GM10266 (cell line): Measurements from ENCODE around the gene NXT1.

Experiments used
- DNase-seq: peaks from one replicate; pipeline ENCODE4 v3.0.0; 2012; ENCODE audit errors: extremely low spot score
- CTCF ChIP-seq: IDR thresholded peaks from 2 replicates; pipeline ENCODE4 v1.5.1; 2012; ENCODE audit warnings: mild to moderate bottlenecking, low read depth; ENCODE audit not compliant: control insufficient read depth, insufficient read depth; ENCODE audit errors: missing control alignments

NXT1 gene

DNA sequence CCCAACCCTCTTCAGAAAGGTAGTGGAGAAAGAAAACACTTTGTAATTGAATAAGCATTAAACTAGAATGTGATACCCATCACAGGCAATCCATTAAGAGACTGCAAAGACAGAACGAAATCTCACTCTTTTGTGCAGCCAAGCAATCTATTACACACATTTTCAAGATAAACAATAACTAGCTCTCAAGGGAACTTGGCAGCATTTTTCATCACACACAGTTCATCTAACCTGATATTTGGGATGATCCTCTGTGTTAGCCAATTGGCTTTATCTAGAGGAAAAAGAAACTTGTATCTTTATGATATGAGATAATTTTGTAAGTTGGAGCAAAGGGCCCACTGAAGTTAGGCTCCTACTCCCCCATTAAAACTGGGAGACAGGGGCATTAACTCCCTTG lies 9.9 kb downstream of the NXT1 start:
- no peak for DNase-seq
- TF ChIP-seq CTCF = no peak

GRCh38 chr20:23361119-23361475 lies 10.5 kb downstream of the NXT1 start:
- no peak for TF ChIP-seq CTCF
- no peak for DNase-seq

GRCh38 chr20:23361476-23362391 lies 11.1 kb downstream of the NXT1 start, which contains the start of gene GZF1:
GZF1 (plus strand) TSS chr20:23362182; CDS start chr20:23364384, 2,202 bp downstream.
- DNase-seq = peak; percentile 98
- peak; percentile 14 for TF ChIP-seq CTCF

- no peak for TF ChIP-seq CTCF
- peak; percentile 40 for DNase-seq
Measured at GRCh38 chr20:23362392-23363256, 12.0 kb downstream of the NXT1 start.

DNA sequence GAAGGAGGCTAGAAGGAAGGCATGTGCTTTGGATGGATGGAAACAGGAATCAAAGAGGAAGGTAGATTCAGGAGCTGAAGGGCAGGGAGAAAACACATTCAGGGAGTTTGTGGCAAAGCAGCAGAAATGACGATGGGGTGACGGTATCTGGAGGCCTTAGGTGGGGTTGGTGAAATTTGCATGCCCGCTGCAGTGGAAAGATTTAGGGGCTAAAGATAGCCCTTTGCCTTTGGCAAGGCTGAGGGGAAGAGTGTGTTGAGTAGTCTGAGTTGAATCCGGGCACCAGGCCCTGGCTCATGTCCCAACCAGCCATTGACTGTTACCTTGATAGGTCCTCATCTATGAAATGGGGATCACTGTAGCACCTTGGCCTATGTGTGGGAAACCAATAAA lies 12.7 kb downstream of the NXT1 start:
- DNase-seq = peak; percentile 41
- no peak for TF ChIP-seq CTCF

DNA sequence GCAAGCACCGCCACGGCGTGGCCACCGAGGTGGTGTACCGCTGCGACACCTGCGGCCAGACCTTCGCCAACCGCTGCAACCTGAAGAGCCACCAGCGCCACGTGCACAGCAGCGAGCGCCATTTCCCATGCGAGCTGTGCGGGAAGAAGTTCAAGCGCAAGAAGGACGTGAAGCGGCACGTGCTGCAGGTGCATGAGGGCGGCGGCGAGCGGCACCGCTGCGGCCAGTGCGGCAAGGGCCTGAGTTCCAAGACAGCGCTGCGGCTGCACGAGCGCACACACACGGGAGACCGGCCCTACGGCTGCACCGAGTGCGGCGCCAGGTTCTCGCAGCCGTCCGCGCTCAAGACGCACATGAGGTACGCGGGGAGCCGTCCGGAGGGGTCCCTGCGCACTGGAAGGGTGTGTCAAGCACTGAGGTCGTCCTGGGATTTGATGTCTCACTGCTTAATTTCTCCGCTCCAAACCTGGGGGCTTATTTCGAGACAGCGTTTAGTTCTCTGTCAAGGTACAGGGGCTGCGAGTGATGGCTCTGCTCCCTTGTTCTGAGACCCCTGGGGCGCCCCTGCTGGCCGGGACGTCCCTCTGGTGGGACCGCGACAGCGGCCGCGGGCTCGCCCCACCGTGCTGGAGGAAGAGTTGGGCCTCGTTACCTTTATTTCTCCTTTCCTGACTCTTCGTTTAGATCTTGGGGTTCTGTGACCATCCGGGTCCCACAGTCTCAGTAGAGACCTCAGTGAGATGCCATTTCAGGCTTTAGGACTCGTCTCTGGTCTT lies 15.0 kb downstream of the NXT1 start:
- DNase-seq = no peak
- no peak for TF ChIP-seq CTCF

DNA sequence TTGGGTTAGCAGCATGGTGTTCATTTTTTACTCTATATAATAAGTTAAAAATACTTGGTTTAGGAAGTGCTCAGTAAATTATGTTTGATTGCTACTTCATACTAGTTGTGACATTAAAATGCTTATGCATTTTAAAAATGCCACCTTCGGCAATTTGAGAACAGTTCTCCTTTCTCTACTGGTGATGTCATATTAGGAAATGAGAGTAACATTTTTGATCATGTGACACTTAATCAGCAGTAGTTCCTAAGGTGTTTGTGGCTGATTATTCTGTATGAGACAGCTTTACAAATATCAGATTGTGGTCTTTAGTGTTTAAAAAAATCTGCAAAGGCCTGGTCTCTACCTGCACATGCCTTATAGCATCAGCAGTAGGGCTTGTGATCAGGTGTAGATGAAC lies 15.8 kb downstream of the NXT1 start:
- no peak for TF ChIP-seq CTCF
- peak; percentile 55 for DNase-seq
